Common myeloid progenitor, CD34-positive (primary cell): ENCODE data around the gene EGFL7.

ENCODE experiments used
- CTCF ChIA-PET: fragments of 350-600 bp; sonication (Branson Sonifier 250); formaldehyde crosslinking; loops from one replicate; lab custom pipeline; 2021; ENCODE audit warnings: antibody characterized with exemption; lab: Charles Lee
- POLR2A ChIA-PET: fragments of 350-600 bp; sonication (Branson Sonifier 250); formaldehyde crosslinking; loops from one replicate; lab custom pipeline; 2021; ENCODE audit warnings: antibody characterized with exemption; lab: Charles Lee
- DNase-seq, 3 donors: peaks; one replicate each; pipeline versions ENCODE4 v3.0.0 to v3.0.0-alpha.2; 2013
- H3K27ac ChIP-seq, 2 experiments: 1 replicate in 1 of 2; 2 replicates in 1 of 2; pipeline ENCODE4 v1.7.0; 2013; ENCODE audit warnings: inconsistent platforms in 2 of 2, low read length in 2 of 2, mild to moderate bottlenecking in 2 of 2, low read depth in 1 of 2, moderate library complexity in 1 of 2; ENCODE audit not compliant: severe bottlenecking in 2 of 2, insufficient read depth in 1 of 2, poor library complexity in 1 of 2
- H3K27me3 ChIP-seq, 5 experiments: replicated peaks in 2 of 5; 1 replicate in 3 of 5; 2 replicates in 2 of 5; pipeline versions ENCODE4 v1.6.1 to v1.7.0; 2013; ENCODE audit warnings: low read length in 4 of 5, mild to moderate bottlenecking in 2 of 5, moderate library complexity in 2 of 5, inconsistent platforms in 1 of 5; ENCODE audit not compliant: insufficient read depth in 5 of 5, control insufficient read depth in 4 of 5
- H3K36me3 ChIP-seq, 4 experiments: 1 replicate in 2 of 4; 2 replicates in 2 of 4; pipeline versions ENCODE4 v1.6.1 to v1.7.0; 2013; ENCODE audit warnings: low read length in 3 of 4, control low read depth in 1 of 4, mild to moderate bottlenecking in 1 of 4; ENCODE audit not compliant: control insufficient read depth in 4 of 4, insufficient read depth in 4 of 4
- H3K4me1 ChIP-seq, 4 experiments: 1 replicate in 3 of 4; 2 replicates in 1 of 4; pipeline versions ENCODE4 v1.6.1 to v1.7.1; 2013; ENCODE audit warnings: low read length in 3 of 4, mild to moderate bottlenecking in 3 of 4, control low read depth in 1 of 4, inconsistent platforms in 1 of 4, moderate library complexity in 1 of 4; ENCODE audit not compliant: control insufficient read depth in 4 of 4, insufficient read depth in 4 of 4; ENCODE audit errors: control extremely low read depth in 1 of 4
- H3K4me3 ChIP-seq, 7 experiments: 1 replicate in 4 of 7; 2 replicates in 3 of 7; pipeline versions ENCODE4 v1.5.1 to v1.7.0; 2013; ENCODE audit warnings: mild to moderate bottlenecking in 7 of 7, low read length in 6 of 7, moderate library complexity in 6 of 7, inconsistent platforms in 2 of 7, low read depth in 2 of 7, control low read depth in 1 of 7; ENCODE audit not compliant: insufficient read depth in 4 of 7, control insufficient read depth in 1 of 7; ENCODE audit errors: extremely low read depth in 1 of 7
- H3K9me3 ChIP-seq, 5 experiments: 1 replicate in 4 of 5; 2 replicates in 1 of 5; pipeline versions ENCODE4 v1.6.1 to v1.7.1; 2013; ENCODE audit warnings: low read length in 4 of 5, mild to moderate bottlenecking in 2 of 5, inconsistent platforms in 1 of 5, low read depth in 1 of 5, moderate library complexity in 1 of 5; ENCODE audit not compliant: control insufficient read depth in 4 of 5, insufficient read depth in 2 of 5; ENCODE audit errors: control extremely low read depth in 1 of 5
- WGBS: methylation state at CpG from one replicate; pipeline ENCODE4 v1.1.5; 2013; ENCODE audit not compliant: insufficient coverage; 5-methylcytosine and 5-hydroxymethylcytosine counted together

The EGFL7 gene

DNA sequence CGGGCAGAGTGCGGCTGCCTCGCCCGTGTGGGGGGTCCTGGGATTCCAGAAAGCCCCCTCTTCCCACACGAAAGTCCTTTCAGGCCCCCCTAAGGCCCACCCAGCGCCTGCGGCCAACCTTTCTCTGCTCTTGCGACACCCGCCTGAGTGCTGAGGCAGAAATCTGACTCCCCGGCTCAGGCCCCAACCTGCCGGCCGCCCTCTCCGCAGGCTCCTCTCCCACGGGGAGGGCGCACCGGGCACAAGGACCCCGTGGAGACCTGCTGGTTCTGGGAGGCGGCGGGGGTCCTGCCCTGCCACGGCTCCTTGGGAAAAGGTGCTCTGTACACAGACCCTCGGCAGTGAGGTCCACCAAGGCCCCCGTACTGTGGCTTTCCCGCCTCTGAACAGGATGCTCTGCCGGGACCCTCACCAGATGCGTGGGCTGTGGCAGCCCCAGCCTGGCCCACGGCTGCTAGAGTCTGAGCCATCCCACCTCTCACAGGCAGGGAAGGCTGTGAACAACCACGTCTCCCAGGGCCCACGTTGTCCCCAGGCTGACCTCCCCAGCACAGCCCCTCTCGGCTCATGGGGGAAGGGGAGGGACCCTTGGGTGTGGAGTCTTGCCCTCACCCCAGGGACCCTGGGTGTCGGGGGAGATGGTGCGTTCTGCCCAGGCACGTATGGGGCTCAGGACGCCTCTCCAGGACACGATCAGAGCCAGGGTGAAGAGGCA, 41.5 kb upstream of the EGFL7 start:
- ChIA-PET CTCF (interaction anchor here (3.7 to 9.6 kb wide), 2 partner anchors 8 to 134 kb away, joined by 20 to 238 read pairs; no protein-coding TSS in a partner anchor), POLR2A (interaction anchor here (1.0 kb wide), 1 partner anchor 88 kb away, joined by 3 read pairs; no protein-coding TSS in a partner anchor)
- Histone ChIP-seq H3K4me3 (no peak overlapping the region), H3K27ac (no peak overlapping the region), H3K9me3 (no peaks in the 10 kb centered on the region), H3K4me1 (peaks cover 0 to 100% (median 87%) of the 10 kb centered on the region in 4 experiments), H3K27me3 (no peaks in the 10 kb centered on the region), H3K36me3 (no peaks in the 10 kb centered on the region)
- WGBS = 77% methylated on average over 30 of the region's 34 CpGs
- DNase-seq = no peak

DNA sequence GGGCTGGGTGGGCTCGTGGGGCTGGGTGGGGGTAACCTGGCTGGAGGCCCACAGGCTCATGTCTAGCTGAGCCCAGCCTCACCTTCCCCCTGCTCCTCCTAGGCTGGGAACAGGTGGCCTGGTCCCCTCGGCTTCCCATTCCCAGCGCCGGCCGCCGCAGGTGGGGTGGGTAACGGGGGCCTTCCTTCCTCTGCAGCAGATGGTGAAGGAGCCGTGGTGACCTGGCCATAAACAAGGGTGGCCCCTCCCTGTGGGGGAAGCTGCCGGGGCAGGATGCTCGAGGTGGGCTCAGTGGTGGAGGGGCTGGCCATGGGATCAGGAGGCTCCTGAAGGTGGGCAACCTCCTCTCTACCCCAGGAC, 41.0 kb upstream of the EGFL7 start:
- no peak overlapping the region for H3K27ac ChIP-seq
- 13% methylated on average over 1 of the region's 10 CpGs for WGBS
- no peaks in the 10 kb centered on the region for H3K36me3 ChIP-seq
- POLR2A ChIA-PET = interaction anchor here (0.5 to 1.0 kb wide), 2 partner anchors 81 to 88 kb away, joined by 3 read pairs; no protein-coding TSS in a partner anchor
- peak overlapping the region in 1 of 7 experiments; percentile 4 for H3K4me3 ChIP-seq
- CTCF ChIA-PET = interaction anchor here (9.6 kb wide), 1 partner anchor 134 kb away, joined by 238 read pairs; no protein-coding TSS in a partner anchor
- DNase-seq = peak in 1 of 3 donors; percentile 50
- peaks cover 0 to 98% (median 91%) of the 10 kb centered on the region in 4 experiments for H3K4me1 ChIP-seq
- H3K27me3 ChIP-seq = no peaks in the 10 kb centered on the region
- H3K9me3 ChIP-seq = no peaks in the 10 kb centered on the region

DNA sequence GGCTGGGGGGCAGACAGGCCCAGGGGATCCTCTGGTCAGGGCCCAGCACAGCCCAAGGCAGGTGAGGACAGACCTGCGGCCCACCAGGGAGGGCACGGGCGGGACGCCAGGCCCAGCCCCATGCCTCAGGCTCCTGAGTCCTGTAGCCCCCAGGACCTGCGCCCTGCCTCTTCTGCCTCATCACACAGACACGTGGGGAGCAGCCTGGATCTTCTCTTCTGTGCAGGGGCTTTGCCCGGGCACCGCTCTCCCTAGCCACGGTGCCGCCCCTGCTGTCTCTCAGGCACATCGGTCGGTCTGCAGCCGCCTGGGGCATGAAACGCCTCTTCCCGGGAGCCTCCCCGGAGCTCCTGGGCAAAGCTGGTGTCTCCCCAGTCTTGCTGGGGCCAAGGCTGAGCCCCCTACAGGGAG, 40.2 kb upstream of the EGFL7 start:
- Histone ChIP-seq H3K9me3 (no peaks in the 10 kb centered on the region), H3K4me1 (peaks cover 0 to 98% (median 95%) of the 10 kb centered on the region in 4 experiments), H3K36me3 (no peaks in the 10 kb centered on the region), H3K27ac (no peak overlapping the region), H3K4me3 (no peak overlapping the region), H3K27me3 (no peaks in the 10 kb centered on the region)
- ChIA-PET POLR2A (interaction anchor here (1.2 kb wide), 1 partner anchor 77 kb away, joined by 3 read pairs; the partner anchor contains the start of gene NOTCH1), CTCF (interaction anchor here (1.0 to 9.6 kb wide), 4 partner anchors 58 to 135 kb away, joined by 3 to 238 read pairs (median 46); no protein-coding TSS in a partner anchor)
- WGBS = 91% methylated on average over 11 of the region's 16 CpGs
- DNase-seq = no peak

DNA sequence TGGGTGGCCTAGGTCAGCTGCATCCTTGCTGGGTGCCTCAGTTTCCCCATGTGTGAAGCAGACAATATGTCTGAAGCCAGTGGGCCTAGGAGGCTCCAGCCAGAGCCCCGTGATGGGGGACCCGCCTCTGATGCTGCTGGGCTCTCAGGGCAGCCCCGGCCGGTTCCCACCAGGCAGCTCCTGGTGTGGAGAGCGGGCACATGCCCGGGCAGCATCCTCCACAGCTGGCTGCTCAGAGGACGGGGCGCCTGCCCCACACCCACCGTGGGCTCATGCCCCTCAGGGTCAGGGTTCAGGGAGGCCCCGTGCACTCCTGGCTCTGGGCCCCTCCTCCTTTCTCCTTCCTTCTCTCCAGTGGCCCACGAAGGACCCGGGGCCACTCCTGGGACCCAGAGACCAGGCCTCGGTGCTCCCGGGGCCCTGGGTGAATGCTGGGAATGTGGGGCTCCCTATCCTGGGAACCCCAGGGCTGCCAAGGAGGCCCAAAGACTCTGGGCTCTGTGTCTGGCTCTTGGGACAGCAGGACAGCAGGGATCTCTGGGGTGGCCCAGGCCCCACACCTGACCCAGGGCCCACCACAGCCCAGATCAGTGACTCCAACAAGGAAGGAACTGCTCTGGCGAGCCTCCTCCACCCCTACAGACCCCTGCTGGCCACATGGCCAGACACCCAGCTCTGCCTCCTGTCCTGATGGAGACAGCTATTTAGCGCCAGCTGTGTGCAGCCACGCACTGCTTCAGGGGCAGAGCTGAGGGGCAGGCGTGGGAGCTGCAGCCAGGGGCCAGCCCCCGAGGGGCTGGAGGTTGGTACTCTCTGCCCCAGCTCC, 39.5 kb upstream of the EGFL7 start:
- H3K4me1 ChIP-seq = peaks cover 0 to 98% (median 96%) of the 10 kb centered on the region in 4 experiments
- POLR2A ChIA-PET = interaction anchor here (1.1 to 1.8 kb wide), 3 partner anchors 77 to 85 kb away, joined by 3 to 7 read pairs (median 5); partner anchors contain the start of gene NOTCH1
- CTCF ChIA-PET = interaction anchor here (0.7 to 9.6 kb wide), 11 partner anchors 55 to 164 kb away, joined by 3 to 238 read pairs (median 4); no protein-coding TSS in a partner anchor
- no peaks in the 10 kb centered on the region for H3K27me3 ChIP-seq
- 93% methylated on average over 18 of the region's 19 CpGs for WGBS
- H3K27ac ChIP-seq = no peak overlapping the region
- no peak overlapping the region for H3K4me3 ChIP-seq
- H3K36me3 ChIP-seq = no peaks in the 10 kb centered on the region
- H3K9me3 ChIP-seq = no peaks in the 10 kb centered on the region
- DNase-seq = no peak

DNA sequence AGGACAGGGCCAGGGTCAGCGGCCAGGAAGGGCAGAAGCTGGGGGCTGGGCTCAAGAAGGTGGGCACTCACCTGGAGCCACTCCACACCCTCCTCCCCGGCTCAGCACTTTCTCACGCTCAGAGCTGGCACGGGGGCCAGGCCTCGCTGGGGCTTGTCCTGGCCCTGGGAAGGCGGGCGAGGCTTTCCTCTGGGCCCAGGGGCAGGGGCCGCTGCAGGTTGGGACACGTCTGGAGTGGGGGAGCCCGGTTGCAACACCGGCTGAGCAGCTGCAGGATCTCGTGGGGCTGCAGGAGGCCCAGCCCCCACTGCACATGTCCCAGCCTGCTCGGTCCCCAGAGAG, 38.9 kb upstream of the EGFL7 start:
- Histone ChIP-seq H3K27me3 (no peaks in the 10 kb centered on the region), H3K27ac (no peak overlapping the region), H3K36me3 (no peaks in the 10 kb centered on the region), H3K9me3 (no peaks in the 10 kb centered on the region), H3K4me1 (peaks cover 0 to 98% (median 95%) of the 10 kb centered on the region in 4 experiments), H3K4me3 (no peak overlapping the region)
- no peak for DNase-seq
- WGBS = 95% methylated on average over 13 of the region's 13 CpGs
- POLR2A ChIA-PET = interaction anchor here (1.1 to 1.8 kb wide), 2 partner anchors 84 to 86 kb away, joined by 5 to 7 read pairs; no protein-coding TSS in a partner anchor
- CTCF ChIA-PET = interaction anchor here (0.7 to 9.6 kb wide), 11 partner anchors 19 to 165 kb away, joined by 3 to 238 read pairs (median 4); no protein-coding TSS in a partner anchor

DNA sequence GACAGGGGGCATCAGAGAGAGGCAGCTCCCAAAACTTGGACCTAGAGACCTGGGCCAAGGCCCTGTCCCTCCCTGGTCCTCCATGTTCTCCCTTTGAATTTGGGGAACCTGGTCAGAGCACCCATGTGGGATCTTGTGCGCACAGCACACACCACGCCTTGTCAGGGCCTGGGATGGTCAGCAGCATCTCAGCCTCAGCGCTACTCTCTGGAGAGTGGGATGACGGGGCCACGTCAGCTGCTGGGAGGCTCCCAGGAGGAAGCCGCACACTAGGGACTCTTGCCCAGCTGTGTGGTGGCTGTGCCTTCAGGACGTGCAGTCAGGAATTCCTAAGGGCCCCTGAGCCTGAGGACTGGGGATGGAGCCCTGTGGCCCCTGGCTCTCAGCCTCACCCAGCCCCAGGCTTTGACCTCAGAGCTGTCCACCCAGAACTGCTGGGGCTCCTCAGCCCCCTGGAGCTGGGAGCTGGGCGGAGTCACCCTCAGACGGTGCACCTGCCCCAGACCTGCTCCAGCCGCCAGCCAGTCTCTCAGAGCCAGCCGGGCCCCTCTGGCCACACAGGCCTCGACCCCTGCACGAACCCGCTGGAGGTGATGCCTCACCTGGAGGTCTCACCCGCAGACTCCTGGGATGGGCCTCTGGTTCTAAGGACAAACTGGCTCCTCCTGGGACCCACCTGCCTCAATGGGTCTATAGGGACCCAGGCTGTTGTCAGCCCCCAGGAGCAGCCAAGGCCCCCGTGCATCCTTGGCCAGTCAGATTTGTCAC, 38.3 kb upstream of the EGFL7 start:
- H3K4me3 ChIP-seq = no peak overlapping the region
- ChIA-PET POLR2A (interaction anchor here (1.1 to 1.8 kb wide), 3 partner anchors 85 to 141 kb away, joined by 4 to 7 read pairs (median 5); no protein-coding TSS in a partner anchor), CTCF (interaction anchor here (0.7 to 9.6 kb wide), 11 partner anchors 20 to 166 kb away, joined by 3 to 238 read pairs (median 4); no protein-coding TSS in a partner anchor)
- no peaks in the 10 kb centered on the region for H3K9me3 ChIP-seq
- peaks cover 0 to 98% (median 95%) of the 10 kb centered on the region in 4 experiments for H3K4me1 ChIP-seq
- no peaks in the 10 kb centered on the region for H3K27me3 ChIP-seq
- no peak overlapping the region for H3K27ac ChIP-seq
- H3K36me3 ChIP-seq = no peaks in the 10 kb centered on the region
- 97% methylated on average over 15 of the region's 16 CpGs for WGBS
- no peak for DNase-seq
